Right atrium auricular region (tissue), 2 donors: Measurements from ENCODE around the gene SORCS3. TPM values are rescaled to one million over a fixed set of nuclear protein-coding genes. Genes with fewer than 3 reads are reported as not detected.

Experiments used
- DNase-seq: peaks from one replicate; pipeline ENCODE4 v3.0.0-alpha.2; 2019; ENCODE audit warnings: low spot score
- H3K27ac ChIP-seq, 2 donors: fragments of 200-600 bp; sonication (generic); 1 replicate in 1 of 2; 2 replicates in 1 of 2; pipeline ENCODE4 v1.5.1; 2016 to 2019
- H3K27me3 ChIP-seq, 2 donors: fragments of 200-600 bp; sonication (generic); one replicate each; pipeline versions ENCODE4 v1.5.1 to v1.6.0; 2017 to 2019
- H3K36me3 ChIP-seq: fragments of 200-600 bp; sonication (generic); one replicate; pipeline ENCODE4 v1.5.1; 2016
- H3K4me1 ChIP-seq, 2 donors: fragments of 200-600 bp; sonication (generic); one replicate each; pipeline versions ENCODE4 v1.5.1 to v1.6.0; 2017 to 2019
- H3K4me3 ChIP-seq, 2 donors: fragments of 200-600 bp; sonication (generic); 1 replicate in 1 of 2; 2 replicates in 1 of 2; pipeline ENCODE4 v1.5.1; 2017 to 2019; ENCODE audit warnings: mild to moderate bottlenecking in 1 of 2, moderate library complexity in 1 of 2
- H3K9me3 ChIP-seq, 2 donors: fragments of 200-600 bp; sonication (generic); one replicate each; pipeline ENCODE4 v1.5.1; 2019
- CTCF ChIP-seq, 2 donors: fragments of 200-600 bp; sonication (generic); IDR thresholded peaks; one replicate each; pipeline ENCODE4 v1.5.1; 2019; ENCODE audit warnings: antibody characterized with exemption in 2 of 2
- total RNA-seq, 2 donors: library from RNA; depleted of rRNA; stranded (reverse); fragments of >200 nt; gene quantifications; one replicate each; pipeline ENCODE4 v1.1.0, GENCODE V29; 2016

Gene SORCS3
- total RNA-seq, 2 donors from 2014 or later, result 0.07 TPM; not detected in 1

GRCh38 chr10:104903433-104903832, 262.3 kb downstream of the SORCS3 start:
- Histone ChIP-seq H3K4me3 (no peak overlapping the region), H3K27ac (no peak overlapping the region), H3K36me3 (no peaks in the 10 kb centered on the region), H3K27me3 (no peaks in the 10 kb centered on the region), H3K4me1 (no peaks in the 10 kb centered on the region), H3K9me3 (no peaks in the 10 kb centered on the region)
- TF ChIP-seq CTCF (IDR thresholded peaks at IDR 0.05), result no peak
- no peak for DNase-seq

- H3K4me3 ChIP-seq, result no peak overlapping the region
- H3K9me3 ChIP-seq, result no peaks in the 10 kb centered on the region
- TF ChIP-seq CTCF (IDR thresholded peaks at IDR 0.05), result no peak
- H3K27ac ChIP-seq, result no peak overlapping the region
- DNase-seq, result no peak
- no peaks in the 10 kb centered on the region for H3K27me3 ChIP-seq
- no peaks in the 10 kb centered on the region for H3K4me1 ChIP-seq
- no peaks in the 10 kb centered on the region for H3K36me3 ChIP-seq
Observed at GRCh38 chr10:104904753-104905323, 263.7 kb downstream of the SORCS3 start.

- no peak for DNase-seq
- no peak overlapping the region for H3K27ac ChIP-seq
- no peaks in the 10 kb centered on the region for H3K9me3 ChIP-seq
- no peaks in the 10 kb centered on the region for H3K4me1 ChIP-seq
- TF ChIP-seq CTCF (IDR thresholded peaks at IDR 0.05), result no peak
- no peak overlapping the region for H3K4me3 ChIP-seq
- H3K27me3 ChIP-seq, result no peaks in the 10 kb centered on the region
- no peaks in the 10 kb centered on the region for H3K36me3 ChIP-seq
Observed at GRCh38 chr10:104906112-104906511, 265.0 kb downstream of the SORCS3 start.

GRCh38 chr10:104907521-104907920, 266.4 kb downstream of the SORCS3 start:
- no peaks in the 10 kb centered on the region for H3K36me3 ChIP-seq
- H3K4me3 ChIP-seq, result no peak overlapping the region
- DNase-seq, result no peak
- H3K27ac ChIP-seq, result no peak overlapping the region
- TF ChIP-seq CTCF (IDR thresholded peaks at IDR 0.05), result no peak
- no peaks in the 10 kb centered on the region for H3K4me1 ChIP-seq
- no peaks in the 10 kb centered on the region for H3K9me3 ChIP-seq
- H3K27me3 ChIP-seq, result no peaks in the 10 kb centered on the region

GRCh38 chr10:104908581-104908980, 267.5 kb downstream of the SORCS3 start:
- Histone ChIP-seq H3K27ac (no peak overlapping the region), H3K9me3 (no peaks in the 10 kb centered on the region), H3K4me3 (no peak overlapping the region), H3K27me3 (no peaks in the 10 kb centered on the region), H3K4me1 (no peaks in the 10 kb centered on the region), H3K36me3 (no peaks in the 10 kb centered on the region)
- TF ChIP-seq CTCF (IDR thresholded peaks at IDR 0.05), result no peak
- DNase-seq, result no peak

GRCh38 chr10:104910712-104911111, 269.6 kb downstream of the SORCS3 start:
- no peaks in the 10 kb centered on the region for H3K9me3 ChIP-seq
- no peaks in the 10 kb centered on the region for H3K4me1 ChIP-seq
- no peak for DNase-seq
- no peak overlapping the region for H3K4me3 ChIP-seq
- peaks cover 0 to 4% of the 10 kb centered on the region in 2 donors for H3K27me3 ChIP-seq
- no peaks in the 10 kb centered on the region for H3K36me3 ChIP-seq
- no peak overlapping the region for H3K27ac ChIP-seq
- no peak for TF ChIP-seq CTCF (IDR thresholded peaks at IDR 0.05)
